C4-2B (cell line): ENCODE results near the gene CFAP410.

Experiments used
- H3K27ac ChIP-seq: fragments of 450-650 bp; 2 replicates; pipeline ENCODE4 v1.5.1; 2017
- ZFX ChIP-seq: fragments of 450-650 bp; IDR thresholded peaks from 2 replicates; pipeline ENCODE4 v1.6.1; 2017
- TF ChIP-seq, protein P1 (sequence below): fragments of 450-650 bp; conservative IDR thresholded peaks from 2 replicates; pipeline ENCODE4 v1.5.1; 2017; ENCODE audit warnings: mild to moderate bottlenecking

CFAP410 gene

DNA sequence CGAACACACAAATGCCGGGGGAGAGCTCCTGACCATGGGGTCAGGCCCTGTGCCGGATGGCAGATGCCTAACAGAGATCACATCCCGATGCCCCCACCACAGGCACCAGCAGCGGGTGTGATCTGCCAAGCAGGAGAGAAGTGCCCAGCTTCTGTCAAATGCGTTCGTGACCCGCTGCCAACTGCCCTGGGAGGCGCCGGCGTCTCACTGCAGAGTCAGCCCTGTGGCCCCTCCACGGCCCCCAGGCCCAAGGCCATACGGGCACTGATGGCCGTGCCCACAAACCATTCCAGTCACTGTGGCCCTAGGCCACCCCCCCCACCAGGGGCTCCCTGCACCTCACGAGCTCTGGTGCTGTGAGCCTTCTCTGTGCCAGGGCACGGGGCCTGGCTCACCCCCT lies 8.0 kb downstream of the CFAP410 start:
- H3K27ac ChIP-seq = no peak overlapping the region
- TF ChIP-seq, protein P1, sequence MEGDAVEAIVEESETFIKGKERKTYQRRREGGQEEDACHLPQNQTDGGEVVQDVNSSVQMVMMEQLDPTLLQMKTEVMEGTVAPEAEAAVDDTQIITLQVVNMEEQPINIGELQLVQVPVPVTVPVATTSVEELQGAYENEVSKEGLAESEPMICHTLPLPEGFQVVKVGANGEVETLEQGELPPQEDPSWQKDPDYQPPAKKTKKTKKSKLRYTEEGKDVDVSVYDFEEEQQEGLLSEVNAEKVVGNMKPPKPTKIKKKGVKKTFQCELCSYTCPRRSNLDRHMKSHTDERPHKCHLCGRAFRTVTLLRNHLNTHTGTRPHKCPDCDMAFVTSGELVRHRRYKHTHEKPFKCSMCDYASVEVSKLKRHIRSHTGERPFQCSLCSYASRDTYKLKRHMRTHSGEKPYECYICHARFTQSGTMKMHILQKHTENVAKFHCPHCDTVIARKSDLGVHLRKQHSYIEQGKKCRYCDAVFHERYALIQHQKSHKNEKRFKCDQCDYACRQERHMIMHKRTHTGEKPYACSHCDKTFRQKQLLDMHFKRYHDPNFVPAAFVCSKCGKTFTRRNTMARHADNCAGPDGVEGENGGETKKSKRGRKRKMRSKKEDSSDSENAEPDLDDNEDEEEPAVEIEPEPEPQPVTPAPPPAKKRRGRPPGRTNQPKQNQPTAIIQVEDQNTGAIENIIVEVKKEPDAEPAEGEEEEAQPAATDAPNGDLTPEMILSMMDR = no peak
- TF ChIP-seq ZFX = no peak

DNA sequence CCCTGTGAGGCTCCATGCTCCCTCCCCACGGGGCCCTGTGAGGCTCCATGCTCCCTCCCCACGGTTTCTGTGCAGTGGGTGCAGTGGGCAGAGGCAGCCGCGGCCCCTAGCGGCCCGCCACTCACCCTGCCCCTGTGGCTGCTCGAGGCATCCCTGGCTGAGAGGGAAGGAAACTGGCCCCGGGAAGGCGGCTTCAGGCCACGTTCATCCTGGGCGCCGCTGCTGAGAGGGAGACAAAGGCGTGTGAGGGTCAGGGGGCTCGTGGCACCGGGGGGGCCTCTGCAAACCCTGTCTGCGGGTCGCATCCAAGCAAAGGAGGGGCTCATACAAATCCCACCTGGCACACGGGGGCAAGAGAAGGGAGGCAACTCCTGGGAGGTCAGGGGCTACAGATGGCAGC lies 8.5 kb downstream of the CFAP410 start:
- H3K27ac ChIP-seq = no peak overlapping the region
- TF ChIP-seq ZFX = no peak

DNA sequence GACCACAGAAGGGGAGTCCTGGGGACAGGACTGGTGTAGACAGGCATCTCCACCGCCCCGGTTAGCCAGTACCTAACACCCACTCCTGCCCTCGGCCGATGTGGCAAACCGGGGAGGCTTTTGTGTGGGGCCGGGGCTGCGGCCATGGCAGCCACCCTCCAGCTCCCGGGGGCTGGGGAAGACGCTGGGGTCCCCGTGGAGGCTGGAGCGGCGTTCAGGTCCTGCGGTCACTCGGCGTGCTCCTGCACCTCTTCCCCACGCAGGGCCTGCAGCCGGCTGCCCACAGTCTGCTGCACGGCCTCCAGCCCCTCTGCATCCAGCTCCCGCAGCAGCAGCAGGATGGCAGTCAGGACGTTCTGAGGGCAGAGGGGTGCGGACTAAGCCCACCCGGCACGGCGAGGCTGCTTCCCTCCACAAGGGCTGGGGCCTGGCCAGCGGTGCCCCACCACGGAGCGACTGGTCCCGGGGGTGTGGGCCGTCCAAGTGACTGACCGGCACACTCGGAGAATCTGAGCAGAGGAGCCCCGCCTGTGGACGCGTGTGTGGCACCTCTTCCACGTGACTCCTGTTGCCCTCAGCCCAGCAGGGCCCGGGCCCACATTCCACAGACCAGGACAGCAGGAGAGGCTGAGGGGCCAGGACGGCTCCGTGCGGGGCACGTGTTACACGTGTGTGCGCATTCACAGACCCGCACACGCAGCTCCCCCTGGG lies 9.1 kb downstream of the CFAP410 start:
- TF ChIP-seq, protein P1 = no peak
- TF ChIP-seq ZFX = no peak
- H3K27ac ChIP-seq = no peak overlapping the region

DNA sequence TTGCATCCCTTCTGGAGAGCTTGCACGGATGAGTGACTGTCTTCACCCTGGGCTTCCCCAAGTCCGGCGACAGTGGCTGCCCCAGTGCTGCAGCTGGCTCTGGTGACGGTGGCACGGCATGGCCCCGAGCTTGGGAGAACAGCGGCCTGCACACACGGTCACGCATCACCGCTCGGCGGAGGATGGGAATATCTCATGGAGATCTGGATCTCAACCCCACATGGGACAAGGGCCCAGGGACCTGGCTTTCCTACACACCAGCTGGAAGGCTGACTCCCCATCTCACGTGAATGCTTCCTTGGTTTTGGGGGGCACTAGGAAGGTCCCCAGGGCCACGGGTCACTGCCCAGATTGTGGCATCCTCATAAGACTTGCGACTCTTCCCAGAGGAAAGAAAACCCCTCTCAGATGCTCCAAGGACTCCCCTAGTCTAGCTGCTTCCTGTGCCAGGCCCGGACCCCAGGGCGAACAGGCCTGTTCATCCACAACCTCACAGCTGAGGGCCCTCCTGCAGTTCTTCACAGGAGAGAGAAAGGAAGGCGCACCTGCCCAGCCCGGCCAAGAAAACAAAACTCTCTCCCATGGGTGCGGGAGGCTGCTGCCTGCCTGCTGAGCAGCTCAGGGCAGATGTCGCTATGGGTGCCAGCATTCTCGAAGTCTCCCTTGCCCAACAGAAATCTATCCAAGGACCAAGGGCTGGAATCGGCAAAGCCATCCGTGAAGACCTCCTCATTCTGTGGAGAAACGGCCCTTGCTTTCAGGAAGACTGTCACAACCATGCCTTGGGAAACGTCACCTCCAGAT lies 9.9 kb downstream of the CFAP410 start:
- H3K27ac ChIP-seq = no peak overlapping the region
- TF ChIP-seq ZFX = no peak
- TF ChIP-seq, protein P1 = no peak

- H3K27ac ChIP-seq = no peak overlapping the region
- TF ChIP-seq, protein P1 = no peak
- no peak for TF ChIP-seq ZFX
These were observed 10.8 kb downstream of the CFAP410 start for GRCh38 chr21:44328242-44328895.

- no peak for TF ChIP-seq ZFX
- TF ChIP-seq, protein P1 = no peak
- H3K27ac ChIP-seq = no peak overlapping the region
These were observed 11.6 kb downstream of the CFAP410 start for GRCh38 chr21:44327603-44327974.

DNA sequence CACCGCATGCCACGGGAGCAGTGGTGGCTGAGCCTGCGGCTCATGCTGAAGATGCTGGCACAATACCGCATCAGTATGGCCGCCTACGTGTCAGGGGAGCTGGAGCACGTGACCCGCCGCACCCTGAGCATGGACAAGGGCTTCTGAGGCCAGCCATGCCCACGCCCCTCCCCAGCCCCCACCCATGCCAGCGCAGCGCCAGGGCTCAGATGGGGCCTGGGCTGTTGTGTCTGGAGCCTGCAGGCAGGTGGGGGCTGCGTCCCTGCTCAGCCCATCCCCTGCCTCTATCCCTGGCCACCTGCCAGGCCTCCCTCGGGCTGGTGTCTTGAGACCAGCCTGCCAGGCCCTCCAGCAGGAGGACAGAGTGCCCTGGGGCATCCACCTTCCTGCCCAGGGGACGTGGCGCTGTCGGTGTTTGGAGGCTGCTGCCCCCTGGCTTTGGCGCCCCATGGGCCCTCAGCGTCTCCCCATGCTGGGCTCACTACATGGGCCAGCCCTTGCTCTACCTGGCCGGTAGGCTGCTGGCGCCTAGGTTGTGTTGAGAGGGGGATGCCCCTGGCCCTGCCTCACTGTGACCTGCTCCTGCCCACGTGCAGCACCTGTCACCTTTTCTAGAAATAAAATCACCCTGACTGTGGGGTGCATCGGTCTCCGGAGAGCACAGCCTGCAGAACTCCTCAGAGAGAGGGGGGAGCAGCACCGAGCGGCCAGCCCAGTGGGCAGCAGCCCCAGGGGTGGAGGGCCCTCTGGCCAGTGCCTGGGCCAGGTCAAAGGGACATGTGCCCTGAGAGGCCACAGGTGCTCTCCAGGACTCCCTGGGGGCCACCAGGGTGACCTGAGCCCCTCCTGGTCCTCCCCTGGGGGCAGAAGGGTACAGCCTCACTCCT lies 12.2 kb downstream of the CFAP410 start:
- TF ChIP-seq ZFX = no peak
- TF ChIP-seq, protein P1 = no peak
- no peak overlapping the region for H3K27ac ChIP-seq
